HL-60 (cell line): ENCODE measurements around the gene PDE4C.

Experiments
- DNase-seq, 2 experiments: peaks; one replicate each; pipeline ENCODE4 v3.0.0-alpha.2; 2010 to 2020; ENCODE audit warnings: low read depth in 1 of 2, low spot score in 1 of 2
- H3K27ac ChIP-seq: fragments of 250-450 bp; sonication (Bioruptor Pico); replicated peaks from 2 replicates; pipeline ENCODE4 v1.5.1; 2020; ENCODE audit warnings: mild to moderate bottlenecking, moderate library complexity
- H3K27me3 ChIP-seq: fragments of 250-450 bp; sonication (Bioruptor Pico); 2 replicates; pipeline ENCODE4 v1.5.1; 2021; ENCODE audit warnings: mild to moderate bottlenecking, moderate library complexity; ENCODE audit not compliant: insufficient read depth, poor library complexity, severe bottlenecking
- H3K4me3 ChIP-seq: replicated peaks from 2 replicates; pipeline ENCODE4 v1.5.1; 2011; ENCODE audit warnings: mild to moderate bottlenecking, control low read depth, low read length; ENCODE audit not compliant: insufficient read depth
- CTCF ChIP-seq: IDR thresholded peaks from one replicate; pipeline ENCODE4 v1.5.1; 2011; ENCODE audit warnings: low read length, control low read depth, inconsistent platforms; ENCODE audit not compliant: insufficient read depth
- GABPA ChIP-seq: IDR thresholded peaks from 2 replicates; pipeline ENCODE4 v1.6.1; 2012; ENCODE audit warnings: low read depth
- POLR2AphosphoS5 ChIP-seq: IDR thresholded peaks from 2 replicates; pipeline ENCODE4 v1.6.1; 2012; ENCODE audit warnings: low read depth
- REST ChIP-seq: IDR thresholded peaks from 2 replicates; pipeline ENCODE4 v1.6.1; 2012; ENCODE audit warnings: low read depth; ENCODE audit not compliant: insufficient replicate concordance
- SPI1 ChIP-seq: IDR thresholded peaks from 2 replicates; pipeline ENCODE4 v1.6.1; 2012; ENCODE audit warnings: low read depth, mild to moderate bottlenecking, borderline replicate concordance

PDE4C gene

GRCh38 chr19:18198374-18198773 is 27.9 kb downstream of the PDE4C start:
- Histone ChIP-seq H3K4me3 (no peak overlapping the region), H3K27ac (no peak overlapping the region), H3K27me3 (no peaks in the 10 kb centered on the region)
- no peak for TF ChIP-seq CTCF
- no peak for TF ChIP-seq SPI1
- no peak for DNase-seq

- TF ChIP-seq REST: no peak
- TF ChIP-seq SPI1: no peak
- TF ChIP-seq CTCF: no peak
- no peak for DNase-seq
- Histone ChIP-seq H3K4me3 (no peak overlapping the region), H3K27ac (no peak overlapping the region), H3K27me3 (no peaks in the 10 kb centered on the region)
Measured at GRCh38 chr19:18197941-18198340, 28.3 kb downstream of the PDE4C start.

GRCh38 chr19:18197306-18197705 is 28.9 kb downstream of the PDE4C start:
- Histone ChIP-seq H3K27me3 (no peaks in the 10 kb centered on the region), H3K4me3 (no peak overlapping the region), H3K27ac (no peak overlapping the region)
- DNase-seq: no peak
- no peak for TF ChIP-seq SPI1
- no peak for TF ChIP-seq REST
- no peak for TF ChIP-seq POLR2AphosphoS5
- no peak for TF ChIP-seq GABPA
- TF ChIP-seq CTCF: no peak

- TF ChIP-seq GABPA (no peak), CTCF (no peak)
- H3K27ac ChIP-seq: no peak overlapping the region
Measured at GRCh38 chr19:18196511-18196845, 29.8 kb downstream of the PDE4C start.

More at GRCh38 chr19:18196511-18196845, 29.8 kb downstream of the PDE4C start:
- H3K27me3 ChIP-seq: no peaks in the 10 kb centered on the region
- no peak for DNase-seq
- H3K4me3 ChIP-seq: no peak overlapping the region
